HTR-8/SVneo (cell line): Measurements from ENCODE around the gene ERN2.

ENCODE experiments used
- DNase-seq: peaks from one replicate; pipeline ENCODE4 v3.0.0; 2011; ENCODE audit warnings: low spot score, mixed read lengths; ENCODE audit not compliant: insufficient read length
- FAIRE-seq: peaks from 2 replicates; lab custom pipeline; 2011; peaks lifted over from hg19 to GRCh38; lab: Jason Lieb, UNC

Gene ERN2

DNA sequence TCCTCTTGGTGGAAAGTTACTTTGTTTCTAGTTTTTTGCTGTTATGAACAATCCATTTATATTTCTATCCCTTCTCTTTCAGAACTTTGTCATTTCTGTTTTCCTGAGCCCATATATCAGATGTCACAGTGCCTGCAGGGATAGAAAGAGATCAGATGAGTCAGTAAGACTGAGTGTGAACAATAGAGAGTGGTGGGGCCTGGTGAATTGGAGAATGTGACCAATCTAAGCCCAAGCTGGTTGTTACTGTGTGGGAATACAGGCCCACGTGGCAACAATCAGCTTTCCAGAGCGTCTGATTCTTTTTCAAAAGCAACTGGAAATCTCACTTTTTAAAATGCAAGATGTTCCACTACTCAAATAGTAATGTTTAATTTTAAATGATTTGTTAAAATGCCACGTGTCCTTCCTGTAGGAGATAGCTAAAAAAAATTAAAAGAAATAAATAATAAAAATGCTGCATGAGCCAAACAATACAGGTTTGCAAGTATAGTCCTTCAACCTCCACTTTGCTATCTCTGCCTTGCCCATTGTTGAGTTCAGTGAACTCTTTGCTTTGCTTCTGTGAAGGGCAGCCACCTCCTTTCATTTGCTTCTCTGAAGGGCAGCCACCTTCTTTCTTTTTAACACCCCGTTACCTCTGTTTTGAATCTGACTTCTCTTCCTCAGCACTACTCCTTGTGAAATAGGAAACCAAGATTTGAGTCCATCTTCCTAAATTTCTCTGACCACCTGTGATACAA, 62.2 kb downstream of the ERN2 start:
- FAIRE-seq (no peak), DNase-seq (no peak)

- DNase-seq (no peak), FAIRE-seq (no peak)
Measured at GRCh38 chr16:23642246-23642774, 70.7 kb downstream of the ERN2 start.

- DNase-seq: peak; percentile 94
- FAIRE-seq: no peak
Measured at GRCh38 chr16:23640931-23641765, 71.9 kb downstream of the ERN2 start, which contains the start of the genes DCTN5 and PALB2. DCTN5 (plus strand) TSS chr16:23641466; CDS start chr16:23641543, 77 bp downstream. PALB2 (minus strand) TSS chr16:23641310; CDS start chr16:23641157, 153 bp downstream.

DNA sequence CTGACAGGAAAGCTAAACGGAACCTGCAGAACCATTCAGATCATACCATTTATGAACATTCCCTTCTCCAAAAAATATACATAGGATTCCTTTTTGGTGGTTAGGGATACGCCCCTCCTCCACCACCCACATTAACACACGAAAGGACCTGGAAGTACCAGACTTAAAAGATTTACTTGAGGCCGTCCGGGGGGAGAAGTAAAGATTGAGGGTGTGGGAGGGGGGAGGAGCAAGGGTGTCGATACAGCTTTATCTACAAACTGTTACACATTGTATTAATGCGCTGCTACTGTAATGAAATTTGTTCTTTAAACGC, 72.4 kb downstream of the ERN2 start:
- DNase-seq (peak; percentile 4), FAIRE-seq (no peak)
